ENCODE data around the gene LFNG.

The LFNG gene

DNA sequence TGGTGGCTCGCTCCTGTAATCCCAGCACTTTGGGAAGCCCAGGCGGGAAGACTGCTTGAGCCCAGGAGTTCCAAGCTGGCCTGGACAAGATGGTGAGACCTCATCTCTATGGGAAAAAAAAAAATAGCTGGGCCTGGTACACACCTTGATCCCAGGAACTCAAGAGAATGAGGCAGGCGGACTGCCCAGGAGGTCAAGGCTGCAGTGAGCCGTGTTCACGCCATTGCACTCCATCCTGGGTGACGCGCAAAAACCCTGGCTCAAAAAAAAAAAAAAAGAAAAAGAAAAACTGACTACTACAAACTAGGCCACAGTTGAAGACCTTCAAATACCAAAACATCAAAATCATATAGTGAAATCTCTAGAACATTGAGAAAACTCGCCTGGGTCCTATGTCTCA, 31.8 kb downstream of the LFNG start:
- no peaks in the 10 kb centered on the region for H4K20me1 ChIP-seq (ENCODE audit: control insufficient read depth, insufficient read depth, low read depth, low read length)
- peaks cover 36% of the 10 kb centered on the region for H3K4me1 ChIP-seq (ENCODE audit: control insufficient read depth, low read length)
- H3K79me2 ChIP-seq (ENCODE audit: control insufficient read depth, low read length): peaks cover 40% of the 10 kb centered on the region
- peak overlapping the region; percentile 31 for H3K4me2 ChIP-seq (ENCODE audit: low read length)
- H3K27me3 ChIP-seq (ENCODE audit: control insufficient read depth, low read length): no peaks in the 10 kb centered on the region
- H3K4me3 ChIP-seq (ENCODE audit: low read length): no peak overlapping the region
- H3K9me3 ChIP-seq (ENCODE audit: control insufficient read depth, insufficient read depth, low read length): no peaks in the 10 kb centered on the region
- H3K36me3 ChIP-seq (ENCODE audit: control insufficient read depth, low read length): peaks cover 58% of the 10 kb centered on the region
- peaks cover 6% of the 10 kb centered on the region for H3F3A ChIP-seq (ENCODE audit: control insufficient read depth, insufficient read depth)
- no peaks in the 10 kb centered on the region for H3K9me2 ChIP-seq (replicated peaks; ENCODE audit: control insufficient read depth, low read length)
- TF ChIP-seq, protein P1, sequence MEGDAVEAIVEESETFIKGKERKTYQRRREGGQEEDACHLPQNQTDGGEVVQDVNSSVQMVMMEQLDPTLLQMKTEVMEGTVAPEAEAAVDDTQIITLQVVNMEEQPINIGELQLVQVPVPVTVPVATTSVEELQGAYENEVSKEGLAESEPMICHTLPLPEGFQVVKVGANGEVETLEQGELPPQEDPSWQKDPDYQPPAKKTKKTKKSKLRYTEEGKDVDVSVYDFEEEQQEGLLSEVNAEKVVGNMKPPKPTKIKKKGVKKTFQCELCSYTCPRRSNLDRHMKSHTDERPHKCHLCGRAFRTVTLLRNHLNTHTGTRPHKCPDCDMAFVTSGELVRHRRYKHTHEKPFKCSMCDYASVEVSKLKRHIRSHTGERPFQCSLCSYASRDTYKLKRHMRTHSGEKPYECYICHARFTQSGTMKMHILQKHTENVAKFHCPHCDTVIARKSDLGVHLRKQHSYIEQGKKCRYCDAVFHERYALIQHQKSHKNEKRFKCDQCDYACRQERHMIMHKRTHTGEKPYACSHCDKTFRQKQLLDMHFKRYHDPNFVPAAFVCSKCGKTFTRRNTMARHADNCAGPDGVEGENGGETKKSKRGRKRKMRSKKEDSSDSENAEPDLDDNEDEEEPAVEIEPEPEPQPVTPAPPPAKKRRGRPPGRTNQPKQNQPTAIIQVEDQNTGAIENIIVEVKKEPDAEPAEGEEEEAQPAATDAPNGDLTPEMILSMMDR (IDR thresholded peaks at IDR 0.05; ENCODE audit: low read depth, low read length, poor library complexity, severe bottlenecking): no peak
- no peak for TF ChIP-seq EZH2phosphoT487 (IDR thresholded peaks at IDR 0.05; ENCODE audit: borderline replicate concordance, low read length)
- H3K27ac ChIP-seq (ENCODE audit: low read depth, low read length): no peak overlapping the region

DNA sequence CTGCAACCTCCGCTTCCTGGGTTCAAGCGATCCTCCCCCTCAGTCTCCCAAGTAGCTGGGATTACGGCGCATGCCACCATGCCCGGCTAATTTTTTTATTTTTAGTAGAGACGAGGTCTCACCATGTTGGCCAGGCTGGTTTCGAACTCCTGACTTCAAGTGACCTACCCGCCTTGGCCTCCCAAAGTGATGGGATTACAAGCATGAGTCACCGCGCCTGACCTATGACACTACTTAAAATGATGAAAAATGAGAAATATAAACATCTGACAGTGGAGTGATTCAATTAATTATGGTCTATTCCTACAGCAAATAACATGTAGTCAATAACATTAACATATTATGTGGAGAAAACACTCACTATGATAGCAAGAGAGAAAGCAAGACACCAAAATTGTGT, 33.5 kb downstream of the LFNG start:
- no peaks in the 10 kb centered on the region for H4K20me1 ChIP-seq (ENCODE audit: control insufficient read depth, insufficient read depth, low read depth, low read length)
- peak overlapping the region; percentile 80 for H3K4me3 ChIP-seq (ENCODE audit: low read length)
- H3K27ac ChIP-seq (ENCODE audit: low read depth, low read length): no peak overlapping the region
- H3K4me1 ChIP-seq (ENCODE audit: control insufficient read depth, low read length): peaks cover 49% of the 10 kb centered on the region
- peaks cover 40% of the 10 kb centered on the region for H3K79me2 ChIP-seq (ENCODE audit: control insufficient read depth, low read length)
- TF ChIP-seq, protein P1 (IDR thresholded peaks at IDR 0.05; ENCODE audit: low read depth, low read length, poor library complexity, severe bottlenecking): no peak
- no peak for TF ChIP-seq EZH2phosphoT487 (IDR thresholded peaks at IDR 0.05; ENCODE audit: borderline replicate concordance, low read length)
- no peaks in the 10 kb centered on the region for H3K9me2 ChIP-seq (replicated peaks; ENCODE audit: control insufficient read depth, low read length)
- peaks cover 12% of the 10 kb centered on the region for H3F3A ChIP-seq (ENCODE audit: control insufficient read depth, insufficient read depth)
- H3K4me2 ChIP-seq (ENCODE audit: low read length): peak overlapping the region; percentile 86
- H3K36me3 ChIP-seq (ENCODE audit: control insufficient read depth, low read length): peaks cover 44% of the 10 kb centered on the region
- H3K27me3 ChIP-seq (ENCODE audit: control insufficient read depth, low read length): no peaks in the 10 kb centered on the region
- no peaks in the 10 kb centered on the region for H3K9me3 ChIP-seq (ENCODE audit: control insufficient read depth, insufficient read depth, low read length)

DNA sequence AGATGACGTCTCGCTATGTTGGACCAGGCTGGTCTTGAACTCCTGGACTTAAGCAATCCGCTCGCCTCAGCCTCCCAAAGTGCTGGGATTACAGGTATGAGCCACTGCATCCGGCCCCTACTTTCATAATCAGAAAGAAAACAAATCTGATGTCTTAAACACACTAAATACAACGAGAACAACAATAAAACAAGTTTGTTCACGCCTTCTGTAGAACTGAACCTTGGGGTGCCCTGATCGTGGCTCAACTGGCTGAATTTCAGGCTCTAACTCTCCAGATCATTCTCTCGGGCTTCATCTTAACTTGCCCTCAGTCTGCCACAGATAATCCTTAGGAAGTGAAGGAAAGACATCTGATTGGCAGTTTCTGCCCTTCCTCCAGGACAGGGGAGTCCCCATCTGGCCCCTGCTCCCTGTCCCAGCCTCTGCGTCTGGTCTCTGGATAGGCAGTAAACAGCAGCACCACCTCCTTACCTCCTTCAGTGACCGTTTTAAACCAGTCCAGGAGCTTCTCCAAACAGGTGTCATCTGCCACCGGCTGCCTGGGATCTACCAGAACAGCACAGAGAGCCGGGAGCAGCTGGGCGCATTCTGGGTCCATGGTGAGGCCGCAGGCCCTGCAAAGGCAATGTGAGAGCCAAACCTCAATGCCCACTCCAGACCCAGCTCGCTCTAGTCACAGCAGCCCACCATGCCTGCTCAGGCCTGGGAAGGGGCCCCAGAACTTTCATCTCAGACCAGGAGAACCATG, 34.4 kb downstream of the LFNG start:
- Histone ChIP-seq H3K79me2 (ENCODE audit: control insufficient read depth, low read length) (peaks cover 40% of the 10 kb centered on the region), H3K9me2 (replicated peaks; ENCODE audit: control insufficient read depth, low read length) (no peaks in the 10 kb centered on the region), H3K36me3 (ENCODE audit: control insufficient read depth, low read length) (peaks cover 37% of the 10 kb centered on the region), H3K27me3 (ENCODE audit: control insufficient read depth, low read length) (no peaks in the 10 kb centered on the region), H3K9me3 (ENCODE audit: control insufficient read depth, insufficient read depth, low read length) (no peaks in the 10 kb centered on the region), H3K4me2 (ENCODE audit: low read length) (peak overlapping the region; percentile 86), H3K4me1 (ENCODE audit: control insufficient read depth, low read length) (peaks cover 54% of the 10 kb centered on the region), H3K27ac (ENCODE audit: low read depth, low read length) (peak overlapping the region; percentile 87), H3K4me3 (ENCODE audit: low read length) (peak overlapping the region; percentile 80), H4K20me1 (ENCODE audit: control insufficient read depth, insufficient read depth, low read depth, low read length) (no peaks in the 10 kb centered on the region), H3F3A (ENCODE audit: control insufficient read depth, insufficient read depth) (peaks cover 12% of the 10 kb centered on the region)
- no peak for TF ChIP-seq EZH2phosphoT487 (IDR thresholded peaks at IDR 0.05; ENCODE audit: borderline replicate concordance, low read length)
- TF ChIP-seq, protein P1 (IDR thresholded peaks at IDR 0.05; ENCODE audit: low read depth, low read length, poor library complexity, severe bottlenecking): no peak
